ENCODE data around the gene HCN4. TPM values are rescaled to one million over a fixed set of nuclear protein-coding genes. Genes with fewer than 3 reads are reported as not detected.
"Not testable (repeated sequence)": the region's sequence is repeated elsewhere in the genome, so short reads cannot be mapped to it uniquely, and the experiment has no call there.

The HCN4 gene
- 1 to 10 TPM in 1 of 2 donors, under 1 TPM in 1; 0.82 to 3.1 TPM for total RNA-seq
- 2.1 TPM for polyA plus RNA-seq (2013, experiment 1 of 2)
- polyA plus RNA-seq (2013, experiment 2 of 2): 1.6 TPM
- long read RNA-seq, experiment 1, partial matches to known transcripts: 2 of 2 reads
- long read RNA-seq, experiment 1, other reads (novel, unspliced or antisense): 0 of 2 reads
- long read RNA-seq, experiment 2, partial matches to known transcripts: 0 of 1 reads
- long read RNA-seq, experiment 2, other reads (novel, unspliced or antisense): 1 of 1 reads
- long read RNA-seq, experiment 3: 0 reads
- long read RNA-seq, experiment 4: 0 reads

- Mint-ChIP-seq H3K27me3 (ENCODE audit: insufficient read depth) (peaks cover 61% of the 10 kb centered on the region), H3K4me3 (peak within 1 kb of the TSS; percentile 55), H3K9me3 (no peaks in the 10 kb centered on the region), H3K27ac (no peak within 1 kb of the TSS), H3K4me1 (peaks cover 7% of the 10 kb centered on the region), H3K36me3 (ENCODE audit: low read depth) (no peaks in the 10 kb centered on the region)
- peaks cover 4% of the 10 kb centered on the region for H3K4me1 ChIP-seq (ENCODE audit: control insufficient read depth, insufficient read depth, low read length)
- H3K4me3 ChIP-seq (ENCODE audit: low read length): peak within 1 kb of the TSS; percentile 70
- H3K9ac ChIP-seq (ENCODE audit: extremely low read depth, low read length, poor library complexity, severe bottlenecking): no peak within 1 kb of the TSS
- no peaks in the 10 kb centered on the region for H3K36me3 ChIP-seq (ENCODE audit: control insufficient read depth, insufficient read depth, low read length)
- no peaks in the 10 kb centered on the region for H3K9me3 ChIP-seq (ENCODE audit: control insufficient read depth, low read length)
- no peak for TF ChIP-seq CTCF (conservative IDR thresholded peaks at IDR 0.05)
- peak; percentile 91 for DNase-seq
- 0% methylated on average over 15 to 109 of the region's 109 CpGs for WGBS, 2 experiments (ENCODE audit: insufficient coverage in 1 of 2, insufficient read length in 1 of 2)
- H3K27ac ChIP-seq (ENCODE audit: low read depth, low read length): no peak within 1 kb of the TSS
- H3K27me3 ChIP-seq (ENCODE audit: control insufficient read depth, insufficient read depth, low read length, poor library complexity, severe bottlenecking): peaks cover 64% of the 10 kb centered on the region
Observed at GRCh38 chr15:73368301-73369136, at the start of gene HCN4. Gene HCN4 (minus strand): TSS chr15:73368958. CDS start chr15:73368270, 688 bp downstream.

- Histone ChIP-seq H3K9me3 (ENCODE audit: control insufficient read depth, low read length) (no peaks in the 10 kb centered on the region), H3K27ac (ENCODE audit: low read depth, low read length) (no peak overlapping the region), H3K9ac (ENCODE audit: extremely low read depth, low read length, poor library complexity, severe bottlenecking) (no peak overlapping the region), H3K27me3 (ENCODE audit: control insufficient read depth, insufficient read depth, low read length, poor library complexity, severe bottlenecking) (no peaks in the 10 kb centered on the region), H3K4me3 (ENCODE audit: low read length) (no peak overlapping the region), H3K36me3 (ENCODE audit: control insufficient read depth, insufficient read depth, low read length) (no peaks in the 10 kb centered on the region), H3K4me1 (ENCODE audit: control insufficient read depth, insufficient read depth, low read length) (no peaks in the 10 kb centered on the region)
- DNase-seq: no peak
- no peak for TF ChIP-seq CTCF (conservative IDR thresholded peaks at IDR 0.05)
- H3K9me3 Mint-ChIP-seq: no peaks in the 10 kb centered on the region
- WGBS, 2 experiments (ENCODE audit: insufficient coverage in 1 of 2, insufficient read length in 1 of 2): 80 to 89% methylated on average over 1 to 3 of the region's 3 CpGs
- H3K27me3 Mint-ChIP-seq (ENCODE audit: insufficient read depth): no peaks in the 10 kb centered on the region
- no peaks in the 10 kb centered on the region for H3K4me1 Mint-ChIP-seq
- no peak overlapping the region for H3K4me3 Mint-ChIP-seq
- H3K36me3 Mint-ChIP-seq (ENCODE audit: low read depth): no peaks in the 10 kb centered on the region
- H3K27ac Mint-ChIP-seq: no peak overlapping the region
Observed at GRCh38 chr15:73414876-73415275, 46.1 kb upstream of the HCN4 start.

GRCh38 chr15:73403171-73403570 lies 34.4 kb upstream of the HCN4 start:
- H3K9ac ChIP-seq (ENCODE audit: extremely low read depth, low read length, poor library complexity, severe bottlenecking): no peak overlapping the region
- no peak for TF ChIP-seq CTCF (conservative IDR thresholded peaks at IDR 0.05)
- H3K4me1 Mint-ChIP-seq: no peaks in the 10 kb centered on the region
- H3K9me3 ChIP-seq (ENCODE audit: control insufficient read depth, low read length): no peaks in the 10 kb centered on the region
- H3K27ac ChIP-seq (ENCODE audit: low read depth, low read length): no peak overlapping the region
- H3K27me3 ChIP-seq (ENCODE audit: control insufficient read depth, insufficient read depth, low read length, poor library complexity, severe bottlenecking): no peaks in the 10 kb centered on the region
- no peaks in the 10 kb centered on the region for H3K9me3 Mint-ChIP-seq
- no peaks in the 10 kb centered on the region for H3K36me3 ChIP-seq (ENCODE audit: control insufficient read depth, insufficient read depth, low read length)
- no peak for DNase-seq
- H3K36me3 Mint-ChIP-seq (ENCODE audit: low read depth): no peaks in the 10 kb centered on the region
- H3K27me3 Mint-ChIP-seq (ENCODE audit: insufficient read depth): no peaks in the 10 kb centered on the region
- no peak overlapping the region for H3K4me3 Mint-ChIP-seq
- no peak overlapping the region for H3K4me3 ChIP-seq (ENCODE audit: low read length)
- no peak overlapping the region for H3K27ac Mint-ChIP-seq
- H3K4me1 ChIP-seq (ENCODE audit: control insufficient read depth, insufficient read depth, low read length): no peaks in the 10 kb centered on the region

GRCh38 chr15:73400222-73400621 lies 31.5 kb upstream of the HCN4 start:
- H3K27ac Mint-ChIP-seq; H3K27ac ChIP-seq (ENCODE audit: low read depth, low read length); H3K4me1 ChIP-seq (ENCODE audit: control insufficient read depth, insufficient read depth, low read length); H3K9me3 ChIP-seq (ENCODE audit: control insufficient read depth, low read length); H3K4me3 Mint-ChIP-seq; H3K9ac ChIP-seq (ENCODE audit: extremely low read depth, low read length, poor library complexity, severe bottlenecking); H3K9me3 Mint-ChIP-seq; DNase-seq; H3K4me3 ChIP-seq (ENCODE audit: low read length); H3K27me3 ChIP-seq (ENCODE audit: control insufficient read depth, insufficient read depth, low read length, poor library complexity, severe bottlenecking); H3K36me3 Mint-ChIP-seq (ENCODE audit: low read depth); H3K27me3 Mint-ChIP-seq (ENCODE audit: insufficient read depth); H3K4me1 Mint-ChIP-seq; H3K36me3 ChIP-seq (ENCODE audit: control insufficient read depth, insufficient read depth, low read length): not testable (repeated sequence)
- 82 to 95% methylated on average over 5 of the region's 6 CpGs for WGBS, 2 experiments (ENCODE audit: insufficient coverage in 1 of 2, insufficient read length in 1 of 2)
